Sigmoid colon (tissue), 4 donors: ENCODE measurements around the gene SLC25A10.

Experiments
- EP300 ChIP-seq, 4 donors: sonication (generic); formaldehyde crosslinking; IDR thresholded peaks; one replicate each; pipeline ENCODE4 v1.6.1; 2017; ENCODE audit warnings: antibody characterized with exemption in 4 of 4
- POLR2A ChIP-seq, 2 donors: fragments of 450-650 bp; IDR thresholded peaks; one replicate each; pipeline ENCODE4 v1.6.1; 2016; ENCODE audit warnings: antibody characterized with exemption in 2 of 2, mild to moderate bottlenecking in 2 of 2, moderate library complexity in 2 of 2
- TF ChIP-seq, protein P1 (sequence below), 4 experiments: fragments of 450-650 bp in 3 of 4; fragments of 200-600 bp in 1 of 4; IDR thresholded peaks; one replicate each; pipeline ENCODE4 v1.5.1; 2016 to 2019; ENCODE audit warnings: antibody characterized with exemption in 4 of 4, mild to moderate bottlenecking in 3 of 4, moderate library complexity in 2 of 4

DNA sequence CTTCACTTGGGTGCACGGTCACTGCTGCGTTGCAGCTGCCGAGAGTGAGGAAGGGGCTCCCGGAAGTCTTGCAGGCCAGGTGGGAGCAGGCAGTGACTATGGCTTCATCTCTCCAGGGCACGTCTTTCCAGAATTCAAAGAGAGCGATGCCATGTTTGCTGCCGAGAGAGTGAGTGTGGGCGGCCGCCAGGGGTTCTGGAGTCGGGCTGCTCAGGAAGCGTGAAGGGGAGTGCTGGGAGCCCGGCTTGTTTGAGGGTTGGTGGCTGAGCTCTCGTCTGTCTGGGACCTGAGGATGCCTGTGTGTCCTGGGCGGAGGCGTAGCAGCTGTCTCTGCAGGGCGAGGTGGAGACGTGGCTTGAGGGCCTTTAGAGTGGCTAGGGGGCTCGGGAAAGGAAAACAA lies 22.0 kb upstream of the SLC25A10 start:
- TF ChIP-seq, protein P1, sequence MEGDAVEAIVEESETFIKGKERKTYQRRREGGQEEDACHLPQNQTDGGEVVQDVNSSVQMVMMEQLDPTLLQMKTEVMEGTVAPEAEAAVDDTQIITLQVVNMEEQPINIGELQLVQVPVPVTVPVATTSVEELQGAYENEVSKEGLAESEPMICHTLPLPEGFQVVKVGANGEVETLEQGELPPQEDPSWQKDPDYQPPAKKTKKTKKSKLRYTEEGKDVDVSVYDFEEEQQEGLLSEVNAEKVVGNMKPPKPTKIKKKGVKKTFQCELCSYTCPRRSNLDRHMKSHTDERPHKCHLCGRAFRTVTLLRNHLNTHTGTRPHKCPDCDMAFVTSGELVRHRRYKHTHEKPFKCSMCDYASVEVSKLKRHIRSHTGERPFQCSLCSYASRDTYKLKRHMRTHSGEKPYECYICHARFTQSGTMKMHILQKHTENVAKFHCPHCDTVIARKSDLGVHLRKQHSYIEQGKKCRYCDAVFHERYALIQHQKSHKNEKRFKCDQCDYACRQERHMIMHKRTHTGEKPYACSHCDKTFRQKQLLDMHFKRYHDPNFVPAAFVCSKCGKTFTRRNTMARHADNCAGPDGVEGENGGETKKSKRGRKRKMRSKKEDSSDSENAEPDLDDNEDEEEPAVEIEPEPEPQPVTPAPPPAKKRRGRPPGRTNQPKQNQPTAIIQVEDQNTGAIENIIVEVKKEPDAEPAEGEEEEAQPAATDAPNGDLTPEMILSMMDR (IDR thresholded peaks at IDR 0.05): no peak
- no peak for TF ChIP-seq POLR2A (IDR thresholded peaks at IDR 0.05)
- no peak for TF ChIP-seq EP300 (IDR thresholded peaks at IDR 0.05)
